Measurements from ENCODE around the gene KLHL26. TPM values are rescaled to one million over a fixed set of nuclear protein-coding genes. Genes with fewer than 3 reads are reported as not detected.
A peak's percentile ranks its signal among the peaks of the same experiment; 100 is the strongest.

KLHL26 gene
- total and polyA plus RNA-seq, 12 donors, result 3.4 to 8.2 (median 6.3) TPM

- intact Hi-C loops (cut with DNase I), result no loop called here
- ATAC-seq, result peak in 1 of 8 donors; percentile 40
- peaks cover 15 to 63% (median 44%) of the 10 kb centered on the region in 9 donors for H3K4me1 ChIP-seq
These were observed 12.1 kb downstream of the KLHL26 start for GRCh38 chr19:18648973-18649315.

GRCh38 chr19:18649371-18650020 lies 12.7 kb downstream of the KLHL26 start:
- Histone ChIP-seq H3K9me3 (no peaks in the 10 kb centered on the region), H3K4me3 (peak overlapping the region in 9 of 10 donors; percentile 14 to 40 (median 26)), H3K27ac (peak overlapping the region; percentile 70 to 97 (median 88)), H3K27me3 (no peaks in the 10 kb centered on the region), H3K36me3 (no peaks in the 10 kb centered on the region), H3K4me1 (peaks cover 15 to 59% (median 44%) of the 10 kb centered on the region in 9 donors)
- ATAC-seq (peak; percentile 60 to 79 (median 74)), DNase-seq (peak; percentile 82 to 83)
- 32 to 43% methylated on average over 25 of the region's 25 CpGs for WGBS, 2 donors
- intact Hi-C loops (cut with DNase I), result loop anchor here in 2 of 10 donors (2.0 to 10.0 kb wide), 2 partner anchors 33 to 205 kb away; partner anchors contain the start of gene CRTC1 (in 1 of the 2)
- TF ChIP-seq, protein P1, sequence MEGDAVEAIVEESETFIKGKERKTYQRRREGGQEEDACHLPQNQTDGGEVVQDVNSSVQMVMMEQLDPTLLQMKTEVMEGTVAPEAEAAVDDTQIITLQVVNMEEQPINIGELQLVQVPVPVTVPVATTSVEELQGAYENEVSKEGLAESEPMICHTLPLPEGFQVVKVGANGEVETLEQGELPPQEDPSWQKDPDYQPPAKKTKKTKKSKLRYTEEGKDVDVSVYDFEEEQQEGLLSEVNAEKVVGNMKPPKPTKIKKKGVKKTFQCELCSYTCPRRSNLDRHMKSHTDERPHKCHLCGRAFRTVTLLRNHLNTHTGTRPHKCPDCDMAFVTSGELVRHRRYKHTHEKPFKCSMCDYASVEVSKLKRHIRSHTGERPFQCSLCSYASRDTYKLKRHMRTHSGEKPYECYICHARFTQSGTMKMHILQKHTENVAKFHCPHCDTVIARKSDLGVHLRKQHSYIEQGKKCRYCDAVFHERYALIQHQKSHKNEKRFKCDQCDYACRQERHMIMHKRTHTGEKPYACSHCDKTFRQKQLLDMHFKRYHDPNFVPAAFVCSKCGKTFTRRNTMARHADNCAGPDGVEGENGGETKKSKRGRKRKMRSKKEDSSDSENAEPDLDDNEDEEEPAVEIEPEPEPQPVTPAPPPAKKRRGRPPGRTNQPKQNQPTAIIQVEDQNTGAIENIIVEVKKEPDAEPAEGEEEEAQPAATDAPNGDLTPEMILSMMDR (IDR thresholded peaks at IDR 0.05), result no peak

More at GRCh38 chr19:18648973-18649315, 12.1 kb downstream of the KLHL26 start:
- no peak for DNase-seq
- WGBS, 2 donors, result 52 to 55% methylated on average over 13 of the region's 13 CpGs
- Histone ChIP-seq H3K27ac (peak overlapping the region; percentile 70 to 97 (median 88)), H3K27me3 (no peaks in the 10 kb centered on the region), H3K9me3 (no peaks in the 10 kb centered on the region), H3K4me3 (peak overlapping the region in 7 of 10 donors; percentile 15 to 40 (median 34)), H3K36me3 (no peaks in the 10 kb centered on the region)
- TF ChIP-seq, protein P1 (IDR thresholded peaks at IDR 0.05), result no peak

- Histone ChIP-seq H3K9me3 (no peaks in the 10 kb centered on the region), H3K4me1 (peaks cover 15 to 54% (median 39%) of the 10 kb centered on the region in 9 donors), H3K27ac (peak overlapping the region; percentile 70 to 97 (median 88)), H3K4me3 (peak overlapping the region in 9 of 10 donors; percentile 7 to 40 (median 26)), H3K36me3 (no peaks in the 10 kb centered on the region), H3K27me3 (no peaks in the 10 kb centered on the region)
- DNase-seq (peak; percentile 63 to 79), ATAC-seq (peak; percentile 36 to 85 (median 75))
- TF ChIP-seq, protein P1 (IDR thresholded peaks at IDR 0.05), result no peak
- 35 to 37% methylated on average over 17 of the region's 17 CpGs for WGBS, 2 donors
- intact Hi-C loops (cut with DNase I), result loop anchor here in 2 of 10 donors (2.0 to 10.0 kb wide), 2 partner anchors 33 to 205 kb away; partner anchors contain the start of gene CRTC1 (in 1 of the 2)
These were observed 13.2 kb downstream of the KLHL26 start for GRCh38 chr19:18650021-18650390.

DNA sequence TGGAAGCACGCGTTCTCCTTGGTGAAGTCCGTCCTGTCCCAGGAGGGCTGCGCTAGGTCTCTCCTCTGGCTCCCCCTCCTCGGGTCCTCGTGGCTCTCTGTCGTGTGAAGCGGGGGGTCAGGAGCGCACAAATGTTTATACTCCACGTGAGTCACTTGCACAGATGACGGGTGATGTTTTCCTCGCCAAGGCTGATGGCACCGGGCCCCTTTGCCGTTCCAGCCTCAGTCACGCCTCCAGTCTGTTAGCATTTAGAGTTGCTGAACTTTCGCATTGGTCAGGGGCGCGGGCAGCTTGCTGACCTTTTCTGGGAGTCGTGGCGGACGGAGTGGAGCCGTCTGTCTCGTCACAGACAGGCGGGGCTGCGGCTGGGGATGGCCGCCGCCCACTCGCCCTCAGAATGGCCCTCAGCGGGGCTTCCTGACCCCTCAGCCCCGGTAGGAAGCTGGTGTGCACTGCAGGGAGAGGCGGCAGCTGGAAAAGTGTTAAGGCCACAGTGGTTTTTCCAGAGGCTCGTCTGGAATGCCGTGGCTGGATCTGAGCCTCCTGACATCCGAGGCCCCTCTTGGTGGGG lies 13.7 kb downstream of the KLHL26 start:
- TF ChIP-seq, protein P1 (IDR thresholded peaks at IDR 0.05), result peak in 1 of 9 donors; percentile 12
- peak; percentile 46 to 82 (median 74) for ATAC-seq
- WGBS, 2 donors, result 36 to 46% methylated on average over 34 of the region's 34 CpGs
- DNase-seq, result peak; percentile 78 to 84
- Histone ChIP-seq H3K4me1 (peaks cover 15 to 49% (median 36%) of the 10 kb centered on the region in 9 donors), H3K27me3 (no peaks in the 10 kb centered on the region), H3K36me3 (no peaks in the 10 kb centered on the region), H3K9me3 (no peaks in the 10 kb centered on the region), H3K27ac (peak overlapping the region; percentile 70 to 97 (median 88)), H3K4me3 (peak overlapping the region in 8 of 10 donors; percentile 6 to 40 (median 30))
- intact Hi-C loops (cut with DNase I), result loop anchor here in 2 of 10 donors (2.0 to 10.0 kb wide), 2 partner anchors 32 to 206 kb away; partner anchors contain the start of gene CRTC1 (in 1 of the 2)
